HepG2 (cell line): ENCODE data around the gene STMN1. TPM values are rescaled to one million over a fixed set of nuclear protein-coding genes. Genes with fewer than 3 reads are reported as not detected.
A peak's percentile ranks its signal among the peaks of the same experiment; 100 is the strongest.

ENCODE experiments used
- ATF7 ChIP-seq, 2 experiments: fragments of 450-650 bp in 1 of 2; sonication (generic) in 1 of 2; formaldehyde crosslinking in 1 of 2; IDR thresholded peaks; 2 replicates each; pipeline versions ENCODE4 v1.4.0 to v1.6.1; 2016 to 2020; ENCODE audit warnings: antibody characterized with exemption in 1 of 2, mild to moderate bottlenecking in 1 of 2, missing genetic modification reagents in 1 of 2
- HOXA7 ChIP-seq: sonication (generic); formaldehyde crosslinking; IDR thresholded peaks from 2 replicates; pipeline ENCODE4 v1.8.1; 2022; ENCODE audit warnings: mild to moderate bottlenecking, missing genetic modification reagents, moderate library complexity
- IRX3 ChIP-seq: sonication (generic); formaldehyde crosslinking; IDR thresholded peaks from 2 replicates; pipeline ENCODE4 v1.8.1; 2023; ENCODE audit warnings: mild to moderate bottlenecking, low read depth, missing genetic modification reagents, borderline replicate concordance
- NFKB2 ChIP-seq: sonication (generic); formaldehyde crosslinking; IDR thresholded peaks from 2 replicates; pipeline ENCODE4 v1.4.0; 2020; ENCODE audit warnings: missing genetic modification reagents, borderline replicate concordance
- NFKBIZ ChIP-seq: IDR thresholded peaks from 2 replicates; pipeline ENCODE4 v1.6.1; 2018; ENCODE audit warnings: missing genetic modification reagents, missing compliant biosample characterization
- PHB2 ChIP-seq: fragments of 450-650 bp; IDR thresholded peaks from 2 replicates; pipeline ENCODE4 v1.6.1; 2018; ENCODE audit not compliant: partially characterized antibody
- PHF20 ChIP-seq: sonication (generic); formaldehyde crosslinking; IDR thresholded peaks from 2 replicates; pipeline ENCODE4 v1.5.0; 2020; ENCODE audit warnings: mild to moderate bottlenecking, missing genetic modification reagents
- PHF5A ChIP-seq: IDR thresholded peaks from one replicate; pipeline ENCODE4 v1.6.1; 2018; ENCODE audit warnings: low read depth, missing genetic modification reagents; ENCODE audit not compliant: unreplicated experiment
- SAP130 ChIP-seq: IDR thresholded peaks from 2 replicates; pipeline ENCODE4 v1.6.1; 2016; ENCODE audit warnings: low read depth
- STAG1 ChIP-seq: sonication (generic); formaldehyde crosslinking; IDR thresholded peaks from 2 replicates; pipeline ENCODE4 v1.4.0; 2020; ENCODE audit warnings: missing genetic modification reagents
- ZFP1 ChIP-seq: IDR thresholded peaks from 2 replicates; pipeline ENCODE4 v1.6.1; 2016
- ZNF160 ChIP-seq: sonication (generic); formaldehyde crosslinking; IDR thresholded peaks from 2 replicates; pipeline ENCODE4 v1.8.0; 2022; ENCODE audit warnings: mild to moderate bottlenecking, inconsistent platforms, missing genetic modification reagents
- ZNF335 ChIP-seq: sonication (generic); formaldehyde crosslinking; IDR thresholded peaks from 2 replicates; pipeline ENCODE4 v1.4.0; 2020; ENCODE audit warnings: missing genetic modification reagents
- ZNF607 ChIP-seq: sonication (generic); formaldehyde crosslinking; IDR thresholded peaks from 2 replicates; pipeline ENCODE4 v1.5.1; 2020; ENCODE audit warnings: missing genetic modification reagents, mild to moderate bottlenecking, borderline replicate concordance
- ZSCAN22 ChIP-seq: sonication (generic); formaldehyde crosslinking; IDR thresholded peaks from 2 replicates; pipeline ENCODE4 v1.4.0; 2020; ENCODE audit warnings: mild to moderate bottlenecking, missing genetic modification reagents
- polyA plus RNA-seq, 8 experiments: library from polyadenylated mRNA; depleted of rRNA in 3 of 8; stranded (reverse) in 7 of 8; unstranded in 1 of 8; fragments of >200 nt; fragmentation: Illumina TruSeq in 4 of 8; extraction: Trizol in 4 of 8; gene quantifications; 2 replicates each; pipeline versions ENCODE4 v1.2.1 to v1.2.3, GENCODE V29; 2011 to 2016; ENCODE audit warnings: low read depth in 4 of 8, missing spikeins in 1 of 8, mixed read lengths in 1 of 8; ENCODE audit not compliant: insufficient read depth in 1 of 8
- total RNA-seq, 5 experiments: library from RNA; depleted of rRNA; stranded (reverse); fragments of >200 nt; fragmentation: Illumina TruSeq; extraction: Trizol; gene quantifications; 2 replicates each; pipeline ENCODE4 v1.2.3, GENCODE V29; 2016; ENCODE audit warnings: low read depth in 1 of 5
- TF ChIP-seq, protein P1 (sequence below): sonication (generic); formaldehyde crosslinking; IDR thresholded peaks from 2 replicates; pipeline ENCODE4 v1.4.0; 2020; ENCODE audit warnings: missing genetic modification reagents, borderline replicate concordance
- TF ChIP-seq, protein P2 (sequence below): sonication (generic); formaldehyde crosslinking; IDR thresholded peaks from 2 replicates; pipeline ENCODE4 v1.8.0; 2022; ENCODE audit warnings: mild to moderate bottlenecking, missing genetic modification reagents
- TF ChIP-seq, protein P3 (sequence below): sonication (generic); formaldehyde crosslinking; IDR thresholded peaks from 2 replicates; pipeline ENCODE4 v1.4.0; 2020; ENCODE audit warnings: missing genetic modification reagents
- TF ChIP-seq, protein P4 (sequence below): sonication (generic); formaldehyde crosslinking; IDR thresholded peaks from 2 replicates; pipeline ENCODE4 v1.4.0; 2020; ENCODE audit warnings: mild to moderate bottlenecking, missing genetic modification reagents, borderline replicate concordance

STMN1 gene
- total and polyA plus RNA-seq, 2 of the 13 experiments (the other 11 are each of a cell fraction or from before 2014, with no cell fraction given) = 45.9 to 409 TPM

DNA sequence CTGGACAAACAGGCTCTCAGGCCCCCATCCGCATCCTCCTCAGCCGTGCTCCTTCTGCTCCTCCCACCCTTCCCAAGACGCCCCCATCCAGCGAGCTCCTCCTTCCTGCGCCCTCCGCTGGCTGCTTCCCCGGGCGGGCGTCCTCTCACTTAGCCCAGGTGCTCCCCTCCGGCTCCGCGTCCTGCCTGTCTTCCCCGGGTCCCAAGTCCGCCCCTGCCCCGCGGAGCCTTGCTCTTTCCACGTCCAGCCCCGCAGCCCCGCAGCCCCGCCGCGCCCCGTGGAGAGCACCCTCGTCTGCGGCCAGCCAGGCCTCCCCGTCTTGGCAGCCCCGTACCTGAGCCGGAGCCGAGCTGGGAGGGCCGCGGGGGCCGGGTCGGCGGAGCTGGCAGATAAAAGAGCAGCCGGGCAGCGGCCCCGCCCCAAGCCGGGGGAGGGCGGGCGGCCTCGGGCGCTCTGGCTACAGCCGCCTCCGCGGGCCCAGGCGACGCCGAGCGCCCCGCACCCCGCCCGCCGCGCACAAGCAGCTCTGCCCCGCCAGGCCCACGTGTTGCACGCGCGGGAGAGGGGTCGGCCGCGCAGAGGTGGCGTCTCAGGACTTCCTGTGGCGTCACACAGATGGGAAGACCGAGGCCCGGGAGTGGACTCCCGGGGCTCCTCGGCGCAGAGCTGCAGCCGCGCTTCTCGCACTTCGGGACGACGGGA, 30.9 kb downstream of the STMN1 start, which contains the start of gene PAQR7 (continued):
- TF ChIP-seq, protein P1, sequence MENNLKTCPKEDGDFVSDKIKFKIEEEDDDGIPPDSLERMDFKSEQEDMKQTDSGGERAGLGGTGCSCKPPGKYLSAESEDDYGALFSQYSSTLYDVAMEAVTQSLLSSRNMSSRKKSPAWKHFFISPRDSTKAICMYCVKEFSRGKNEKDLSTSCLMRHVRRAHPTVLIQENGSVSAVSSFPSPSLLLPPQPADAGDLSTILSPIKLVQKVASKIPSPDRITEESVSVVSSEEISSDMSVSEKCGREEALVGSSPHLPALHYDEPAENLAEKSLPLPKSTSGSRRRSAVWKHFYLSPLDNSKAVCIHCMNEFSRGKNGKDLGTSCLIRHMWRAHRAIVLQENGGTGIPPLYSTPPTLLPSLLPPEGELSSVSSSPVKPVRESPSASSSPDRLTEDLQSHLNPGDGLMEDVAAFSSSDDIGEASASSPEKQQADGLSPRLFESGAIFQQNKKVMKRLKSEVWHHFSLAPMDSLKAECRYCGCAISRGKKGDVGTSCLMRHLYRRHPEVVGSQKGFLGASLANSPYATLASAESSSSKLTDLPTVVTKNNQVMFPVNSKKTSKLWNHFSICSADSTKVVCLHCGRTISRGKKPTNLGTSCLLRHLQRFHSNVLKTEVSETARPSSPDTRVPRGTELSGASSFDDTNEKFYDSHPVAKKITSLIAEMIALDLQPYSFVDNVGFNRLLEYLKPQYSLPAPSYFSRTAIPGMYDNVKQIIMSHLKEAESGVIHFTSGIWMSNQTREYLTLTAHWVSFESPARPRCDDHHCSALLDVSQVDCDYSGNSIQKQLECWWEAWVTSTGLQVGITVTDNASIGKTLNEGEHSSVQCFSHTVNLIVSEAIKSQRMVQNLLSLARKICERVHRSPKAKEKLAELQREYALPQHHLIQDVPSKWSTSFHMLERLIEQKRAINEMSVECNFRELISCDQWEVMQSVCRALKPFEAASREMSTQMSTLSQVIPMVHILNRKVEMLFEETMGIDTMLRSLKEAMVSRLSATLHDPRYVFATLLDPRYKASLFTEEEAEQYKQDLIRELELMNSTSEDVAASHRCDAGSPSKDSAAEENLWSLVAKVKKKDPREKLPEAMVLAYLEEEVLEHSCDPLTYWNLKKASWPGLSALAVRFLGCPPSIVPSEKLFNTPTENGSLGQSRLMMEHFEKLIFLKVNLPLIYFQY (CRISPR knock-in tag) = 0 out of 2 replicates have a peak, but pooled peaks have one; percentile 74
- TF ChIP-seq NFKBIZ (CRISPR knock-in tag) = 0 out of 2 replicates have a peak, but pooled peaks have one; percentile 36
- TF ChIP-seq, protein P2, sequence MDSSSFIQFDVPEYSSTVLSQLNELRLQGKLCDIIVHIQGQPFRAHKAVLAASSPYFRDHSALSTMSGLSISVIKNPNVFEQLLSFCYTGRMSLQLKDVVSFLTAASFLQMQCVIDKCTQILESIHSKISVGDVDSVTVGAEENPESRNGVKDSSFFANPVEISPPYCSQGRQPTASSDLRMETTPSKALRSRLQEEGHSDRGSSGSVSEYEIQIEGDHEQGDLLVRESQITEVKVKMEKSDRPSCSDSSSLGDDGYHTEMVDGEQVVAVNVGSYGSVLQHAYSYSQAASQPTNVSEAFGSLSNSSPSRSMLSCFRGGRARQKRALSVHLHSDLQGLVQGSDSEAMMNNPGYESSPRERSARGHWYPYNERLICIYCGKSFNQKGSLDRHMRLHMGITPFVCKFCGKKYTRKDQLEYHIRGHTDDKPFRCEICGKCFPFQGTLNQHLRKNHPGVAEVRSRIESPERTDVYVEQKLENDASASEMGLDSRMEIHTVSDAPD (CRISPR knock-in tag) = 0 out of 2 replicates have a peak, but pooled peaks have one; percentile 26
- TF ChIP-seq SAP130 (CRISPR knock-in tag) = peak; percentile 73
- TF ChIP-seq IRX3 (CRISPR knock-in tag) = peak; percentile 93
- peak; percentile 72; the same call in 1 of the 2 replicates for TF ChIP-seq ZNF160 (CRISPR knock-in tag)
- TF ChIP-seq, protein P3, sequence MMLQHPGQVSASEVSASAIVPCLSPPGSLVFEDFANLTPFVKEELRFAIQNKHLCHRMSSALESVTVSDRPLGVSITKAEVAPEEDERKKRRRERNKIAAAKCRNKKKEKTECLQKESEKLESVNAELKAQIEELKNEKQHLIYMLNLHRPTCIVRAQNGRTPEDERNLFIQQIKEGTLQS (CRISPR knock-in tag) = peak; percentile 64; the same call in 1 of the 2 replicates
- 0 out of 2 replicates have a peak, but pooled peaks have one; percentile 18 for TF ChIP-seq ZFP1 (CRISPR knock-in tag)
- TF ChIP-seq PHB2 = no peak
- peak; percentile 97 for TF ChIP-seq NFKB2 (CRISPR knock-in tag)
- no peak for TF ChIP-seq ATF7 (IDR thresholded peaks at IDR 0.05)
- no peak for TF ChIP-seq ATF7 (CRISPR knock-in tag; IDR thresholded peaks at IDR 0.05)
- 0 out of 2 replicates have a peak, but pooled peaks have one; percentile 49 for TF ChIP-seq ZSCAN22 (CRISPR knock-in tag)
- no peak for TF ChIP-seq HOXA7 (CRISPR knock-in tag)
- TF ChIP-seq PHF5A (CRISPR knock-in tag) = peak; percentile 39
- peak; percentile 58 for TF ChIP-seq PHF20 (CRISPR knock-in tag)
- 0 out of 2 replicates have a peak, but pooled peaks have one; percentile 63 for TF ChIP-seq ZNF335 (CRISPR knock-in tag)
- TF ChIP-seq ZNF607 (CRISPR knock-in tag) = peak; percentile 91
- TF ChIP-seq STAG1 = 0 out of 2 replicates have a peak, but pooled peaks have one; percentile 13
- TF ChIP-seq, protein P4, sequence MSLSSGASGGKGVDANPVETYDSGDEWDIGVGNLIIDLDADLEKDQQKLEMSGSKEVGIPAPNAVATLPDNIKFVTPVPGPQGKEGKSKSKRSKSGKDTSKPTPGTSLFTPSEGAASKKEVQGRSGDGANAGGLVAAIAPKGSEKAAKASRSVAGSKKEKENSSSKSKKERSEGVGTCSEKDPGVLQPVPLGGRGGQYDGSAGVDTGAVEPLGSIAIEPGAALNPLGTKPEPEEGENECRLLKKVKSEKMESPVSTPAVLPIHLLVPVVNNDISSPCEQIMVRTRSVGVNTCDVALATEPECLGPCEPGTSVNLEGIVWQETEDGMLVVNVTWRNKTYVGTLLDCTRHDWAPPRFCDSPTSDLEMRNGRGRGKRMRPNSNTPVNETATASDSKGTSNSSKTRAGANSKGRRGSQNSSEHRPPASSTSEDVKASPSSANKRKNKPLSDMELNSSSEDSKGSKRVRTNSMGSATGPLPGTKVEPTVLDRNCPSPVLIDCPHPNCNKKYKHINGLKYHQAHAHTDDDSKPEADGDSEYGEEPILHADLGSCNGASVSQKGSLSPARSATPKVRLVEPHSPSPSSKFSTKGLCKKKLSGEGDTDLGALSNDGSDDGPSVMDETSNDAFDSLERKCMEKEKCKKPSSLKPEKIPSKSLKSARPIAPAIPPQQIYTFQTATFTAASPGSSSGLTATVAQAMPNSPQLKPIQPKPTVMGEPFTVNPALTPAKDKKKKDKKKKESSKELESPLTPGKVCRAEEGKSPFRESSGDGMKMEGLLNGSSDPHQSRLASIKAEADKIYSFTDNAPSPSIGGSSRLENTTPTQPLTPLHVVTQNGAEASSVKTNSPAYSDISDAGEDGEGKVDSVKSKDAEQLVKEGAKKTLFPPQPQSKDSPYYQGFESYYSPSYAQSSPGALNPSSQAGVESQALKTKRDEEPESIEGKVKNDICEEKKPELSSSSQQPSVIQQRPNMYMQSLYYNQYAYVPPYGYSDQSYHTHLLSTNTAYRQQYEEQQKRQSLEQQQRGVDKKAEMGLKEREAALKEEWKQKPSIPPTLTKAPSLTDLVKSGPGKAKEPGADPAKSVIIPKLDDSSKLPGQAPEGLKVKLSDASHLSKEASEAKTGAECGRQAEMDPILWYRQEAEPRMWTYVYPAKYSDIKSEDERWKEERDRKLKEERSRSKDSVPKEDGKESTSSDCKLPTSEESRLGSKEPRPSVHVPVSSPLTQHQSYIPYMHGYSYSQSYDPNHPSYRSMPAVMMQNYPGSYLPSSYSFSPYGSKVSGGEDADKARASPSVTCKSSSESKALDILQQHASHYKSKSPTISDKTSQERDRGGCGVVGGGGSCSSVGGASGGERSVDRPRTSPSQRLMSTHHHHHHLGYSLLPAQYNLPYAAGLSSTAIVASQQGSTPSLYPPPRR (CRISPR knock-in tag) = 0 out of 2 replicates have a peak, but pooled peaks have one; percentile 31
